Endothelial cell of umbilical vein (primary cell): ENCODE results near the gene PMAIP1. TPM values are rescaled to one million over a fixed set of nuclear protein-coding genes. Genes with fewer than 3 reads are reported as not detected.

ENCODE experiments used
- BruUV-seq: library from RNA; stranded (reverse); fragments of 400-500 nt; replicated peaks from 2 replicates; lab custom pipeline; 2021; lab: Mats Ljungman, UMichigan
- CTCF ChIA-PET: fragments of 300-600, 350-600 bp; sonication (Branson Sonifier 250); formaldehyde crosslinking; loops from one replicate; lab custom pipeline; 2021; ENCODE audit warnings: antibody characterized with exemption, inconsistent platforms; lab: Charles Lee
- POLR2A ChIA-PET: fragments of 300-600, 350-600 bp; sonication (Branson Sonifier 250); formaldehyde crosslinking; loops from one replicate; lab custom pipeline; 2021; ENCODE audit warnings: antibody characterized with exemption, inconsistent platforms; lab: Charles Lee
- DNase-seq: peaks from one replicate; pipeline ENCODE4 v3.0.0-alpha.2; 2011; ENCODE audit warnings: low read depth, low spot score
- FAIRE-seq: peaks from 2 replicates; lab custom pipeline; 2011; peaks lifted over from hg19 to GRCh38; lab: Jason Lieb, UNC
- H2AFZ ChIP-seq: 2 replicates; pipeline ENCODE4 v1.6.0; 2012; ENCODE audit warnings: low read depth, low read length, control low read depth, inconsistent platforms
- H3K27ac ChIP-seq: 2 replicates; pipeline ENCODE4 v1.5.1; 2011; ENCODE audit warnings: low read depth, mild to moderate bottlenecking, control low read depth, low read length, moderate library complexity; ENCODE audit not compliant: insufficient read depth
- H3K27me3 ChIP-seq, 2 experiments: 2 replicates each; pipeline versions ENCODE4 v1.6.0 to v1.6.1; 2011; ENCODE audit warnings: low read length in 2 of 2, mixed read lengths in 1 of 2; ENCODE audit not compliant: control insufficient read depth in 2 of 2, insufficient read depth in 2 of 2
- H3K36me3 ChIP-seq, 2 experiments: 2 replicates in 1 of 2; 3 replicates in 1 of 2; pipeline ENCODE4 v1.5.1; 2011; ENCODE audit warnings: low read length in 2 of 2, mild to moderate bottlenecking in 1 of 2, moderate library complexity in 1 of 2; ENCODE audit not compliant: control insufficient read depth in 2 of 2, insufficient read depth in 2 of 2; ENCODE audit errors: extremely low read depth in 1 of 2
- H3K4me1 ChIP-seq: 3 replicates; pipeline ENCODE4 v1.5.1; 2011; ENCODE audit warnings: mild to moderate bottlenecking, low read length; ENCODE audit not compliant: control insufficient read depth, insufficient read depth; ENCODE audit errors: extremely low read depth
- H3K4me2 ChIP-seq: 2 replicates; pipeline ENCODE4 v1.6.1; 2011; ENCODE audit warnings: low read length, control low read depth, mixed read lengths; ENCODE audit not compliant: insufficient read depth
- H3K4me3 ChIP-seq, 3 experiments: fragments of 200-600 bp in 1 of 3; sonication (generic), shearing (Covaris generic) in 1 of 3; replicated peaks in 1 of 3; 2 replicates each; pipeline ENCODE4 v1.5.1; 2011 to 2016; ENCODE audit warnings: control low read depth in 3 of 3, low read length in 3 of 3, mild to moderate bottlenecking in 2 of 3, inconsistent platforms in 1 of 3, low read depth in 1 of 3, moderate library complexity in 1 of 3; ENCODE audit not compliant: insufficient read depth in 1 of 3
- H3K79me2 ChIP-seq: 2 replicates; pipeline ENCODE4 v1.6.0; 2012; ENCODE audit warnings: low read length, inconsistent platforms; ENCODE audit not compliant: control insufficient read depth, insufficient read depth
- H3K9ac ChIP-seq: replicated peaks from 2 replicates; pipeline ENCODE3; 2011; ENCODE audit warnings: low read length, control low read depth; ENCODE audit not compliant: insufficient read depth; ENCODE audit errors: extremely low read depth
- H3K9me1 ChIP-seq: replicated peaks from 3 replicates; pipeline ENCODE4 v1.6.0; 2011; ENCODE audit warnings: mild to moderate bottlenecking, low read length; ENCODE audit not compliant: control insufficient read depth, insufficient read depth; ENCODE audit errors: extremely low read depth
- H3K9me3 ChIP-seq: replicated peaks from 2 replicates; pipeline ENCODE4 v1.5.1; 2012; ENCODE audit warnings: low read length, inconsistent platforms; ENCODE audit not compliant: control insufficient read depth, insufficient read depth
- H4K20me1 ChIP-seq: replicated peaks from 2 replicates; pipeline ENCODE3; 2011; ENCODE audit warnings: mild to moderate bottlenecking, low read length; ENCODE audit not compliant: control insufficient read depth, insufficient read depth; ENCODE audit errors: extremely low read depth
- CTCF ChIP-seq, 2 donors: IDR thresholded peaks; 1 replicate in 1 of 2; 2 replicates in 1 of 2; pipeline ENCODE4 v1.5.1; 2011; ENCODE audit warnings: low read length in 2 of 2, mild to moderate bottlenecking in 2 of 2, moderate library complexity in 2 of 2, control low read depth in 1 of 2, inconsistent platforms in 1 of 2, low read depth in 1 of 2; ENCODE audit not compliant: insufficient read depth in 1 of 2; ENCODE audit errors: extremely low read depth in 1 of 2
- EZH2 ChIP-seq: IDR thresholded peaks from 2 replicates; pipeline ENCODE4 v1.6.1; 2012; ENCODE audit warnings: borderline replicate concordance, low read depth, mild to moderate bottlenecking, moderate library complexity, low read length, inconsistent platforms; ENCODE audit not compliant: severe bottlenecking
- FOS ChIP-seq: IDR thresholded peaks from 2 replicates; pipeline ENCODE4 v1.6.1; 2011; ENCODE audit warnings: mild to moderate bottlenecking, low read length, moderate library complexity, borderline replicate concordance; ENCODE audit not compliant: insufficient read depth
- GATA2 ChIP-seq: IDR thresholded peaks from 2 replicates; pipeline ENCODE4 v1.7.0; 2011; ENCODE audit warnings: low read depth, mild to moderate bottlenecking, moderate library complexity, mixed read lengths, low read length; ENCODE audit not compliant: insufficient read length, insufficient read depth
- JUN ChIP-seq: IDR thresholded peaks from 2 replicates; pipeline ENCODE4 v1.6.1; 2011; ENCODE audit warnings: borderline replicate concordance, low read depth; ENCODE audit not compliant: insufficient read length, insufficient read depth
- MYC ChIP-seq: IDR thresholded peaks from one replicate; pipeline ENCODE4 v1.6.1; 2011; ENCODE audit warnings: mild to moderate bottlenecking, low read depth, low read length
- POLR2A ChIP-seq: IDR thresholded peaks from 2 replicates; pipeline ENCODE4 v1.6.1; 2012; ENCODE audit warnings: low read depth, mild to moderate bottlenecking, control low read depth, low read length
- POLR2AphosphoS5 ChIP-seq: IDR thresholded peaks from 2 replicates; pipeline ENCODE4 v1.6.1; 2012; ENCODE audit warnings: low read depth, mild to moderate bottlenecking, control low read depth, low read length, moderate library complexity; ENCODE audit not compliant: insufficient read depth
- dilution Hi-C: fragments of 300-500 bp; cut with MboI; formaldehyde crosslinking; loops from one replicate; pipeline ENCODE4 v1.15.0; 2019; ENCODE audit warnings: low sequenced_read_pairs; ENCODE audit not compliant: extremely low pct_ligation_motif_present
- intact Hi-C: fragments of 100-400 bp; cut with micrococcal nuclease; formaldehyde crosslinking; loops from one replicate; pipeline ENCODE4 v1.10.0; 2022
- polyA plus RNA-seq, 4 experiments: library from polyadenylated mRNA; depleted of rRNA in 3 of 4; stranded (reverse) in 3 of 4; unstranded in 1 of 4; fragments of >200 nt; gene quantifications; 2 replicates each; pipeline versions ENCODE4 v1.2.1 to v1.2.3, GENCODE V29; 2011 to 2012; ENCODE audit warnings: missing spikeins in 1 of 4
- total RNA-seq: library from RNA; stranded (reverse); gene quantifications from 2 replicates; pipeline ENCODE4 v1.2.3, GENCODE V29; 2021
- TF ChIP-seq, protein P1 (sequence below): IDR thresholded peaks from 2 replicates; pipeline ENCODE4 v1.6.1; 2011; ENCODE audit not compliant: insufficient read depth, insufficient read length

PMAIP1 gene
- total and polyA plus RNA-seq, 2 donors (not counting 3 experiments of a cell fraction or from before 2014, with no cell fraction given), result 7.6 to 11.9 TPM

DNA sequence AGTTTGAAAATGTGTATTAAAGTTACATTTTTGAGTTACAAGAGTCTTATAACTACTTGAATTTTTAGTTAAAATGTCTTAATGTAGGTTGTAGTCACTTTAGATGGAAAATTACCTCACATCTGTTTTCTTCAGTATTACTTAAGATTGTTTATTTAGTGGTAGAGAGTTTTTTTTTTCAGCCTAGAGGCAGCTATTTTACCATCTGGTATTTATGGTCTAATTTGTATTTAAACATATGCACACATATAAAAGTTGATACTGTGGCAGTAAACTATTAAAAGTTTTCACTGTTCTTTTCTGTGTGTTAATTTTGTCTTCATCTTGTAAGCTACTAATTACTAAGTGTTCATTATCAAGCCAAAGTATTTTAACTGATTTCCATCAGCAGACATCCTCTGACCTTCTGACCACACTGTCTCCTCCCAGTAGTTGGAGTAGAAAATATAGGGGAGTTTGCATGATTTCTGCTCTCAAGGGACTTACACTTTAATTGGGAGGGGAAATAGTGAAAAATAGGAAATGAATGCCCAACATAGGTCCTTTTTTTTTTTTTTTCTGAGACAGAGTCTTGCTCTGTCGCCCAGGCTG is 4.3 kb downstream of the PMAIP1 start:
- H3K9me3 ChIP-seq, result no peaks in the 10 kb centered on the region
- H3K9me1 ChIP-seq, result no peaks in the 10 kb centered on the region
- H3K79me2 ChIP-seq, result peaks cover 31% of the 10 kb centered on the region
- BruUV-seq, result no TSS peak
- H3K4me2 ChIP-seq, result no peak overlapping the region
- no peak overlapping the region for H2AFZ ChIP-seq
- CTCF ChIA-PET, result interaction anchor here (0.8 to 1.9 kb wide), 7 partner anchors 15 to 273 kb away, joined by 3 to 9 read pairs (median 7); no protein-coding TSS in a partner anchor
- peak overlapping the region; percentile 6 for H3K27ac ChIP-seq
- H3K4me3 ChIP-seq, result no peak overlapping the region
- POLR2A ChIA-PET, result interaction anchor here (0.7 to 1.2 kb wide), 2 partner anchors 19 to 82 kb away, joined by 3 to 4 read pairs; no protein-coding TSS in a partner anchor
- no peaks in the 10 kb centered on the region for H4K20me1 ChIP-seq
- TF ChIP-seq, protein P1, sequence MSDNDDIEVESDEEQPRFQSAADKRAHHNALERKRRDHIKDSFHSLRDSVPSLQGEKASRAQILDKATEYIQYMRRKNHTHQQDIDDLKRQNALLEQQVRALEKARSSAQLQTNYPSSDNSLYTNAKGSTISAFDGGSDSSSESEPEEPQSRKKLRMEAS, result no peak
- no peak for TF ChIP-seq GATA2
- no peak for TF ChIP-seq POLR2AphosphoS5
- TF ChIP-seq POLR2A, result no peak
- no peak for TF ChIP-seq EZH2
- TF ChIP-seq FOS, result no peak
- no peak for TF ChIP-seq JUN
- TF ChIP-seq CTCF (IDR thresholded peaks at IDR 0.05; ENCODE audit: extremely low read depth in 1 of 2, insufficient read depth in 1 of 2, low read depth in 1 of 2, low read length in 2 of 2), result no peak
- TF ChIP-seq MYC, result no peak
- dilution Hi-C loops, result no loop called here
- no peak for DNase-seq
- H3K4me1 ChIP-seq, result peaks cover 33% of the 10 kb centered on the region
- intact Hi-C loops, result loop anchor here (5.0 kb wide), 1 partner anchor 1703 kb away; no protein-coding TSS in a partner anchor
- H3K36me3 ChIP-seq, result peaks cover 0 to 3% of the 10 kb centered on the region in 2 experiments
- no peak for FAIRE-seq
- peaks cover 3 to 8% of the 10 kb centered on the region in 2 experiments for H3K27me3 ChIP-seq
- no peak overlapping the region for H3K9ac ChIP-seq
